MM.1S (cell line): Measurements from ENCODE around the gene TOPAZ1.

Source experiments
- CTCF ChIP-seq: fragments of 300-600 bp; sonication (generic); IDR thresholded peaks from 2 replicates; pipeline ENCODE4 v1.5.1; 2016; ENCODE audit warnings: antibody characterized with exemption, low read length, mixed read lengths
- EZH2phosphoT487 ChIP-seq: fragments of 300-600 bp; sonication (generic); IDR thresholded peaks from 2 replicates; pipeline ENCODE4 v1.6.1; 2018; ENCODE audit warnings: antibody characterized with exemption, low read length

- TF ChIP-seq EZH2phosphoT487, result no peak
- TF ChIP-seq CTCF, result no peak
These were observed 95.6 kb downstream of the TOPAZ1 start for GRCh38 chr3:44337248-44337785.
